ENCODE data around the gene SLC43A3. TPM values are rescaled to one million over a fixed set of nuclear protein-coding genes. Genes with fewer than 3 reads are reported as not detected.
A peak's percentile ranks its signal among the peaks of the same experiment; 100 is the strongest.

The SLC43A3 gene
- total and polyA plus RNA-seq, 9 of the 15 experiments (the other 6 are each of a cell fraction or from before 2014, with no cell fraction given), result 63.7 to 281 (median 139) TPM

DNA sequence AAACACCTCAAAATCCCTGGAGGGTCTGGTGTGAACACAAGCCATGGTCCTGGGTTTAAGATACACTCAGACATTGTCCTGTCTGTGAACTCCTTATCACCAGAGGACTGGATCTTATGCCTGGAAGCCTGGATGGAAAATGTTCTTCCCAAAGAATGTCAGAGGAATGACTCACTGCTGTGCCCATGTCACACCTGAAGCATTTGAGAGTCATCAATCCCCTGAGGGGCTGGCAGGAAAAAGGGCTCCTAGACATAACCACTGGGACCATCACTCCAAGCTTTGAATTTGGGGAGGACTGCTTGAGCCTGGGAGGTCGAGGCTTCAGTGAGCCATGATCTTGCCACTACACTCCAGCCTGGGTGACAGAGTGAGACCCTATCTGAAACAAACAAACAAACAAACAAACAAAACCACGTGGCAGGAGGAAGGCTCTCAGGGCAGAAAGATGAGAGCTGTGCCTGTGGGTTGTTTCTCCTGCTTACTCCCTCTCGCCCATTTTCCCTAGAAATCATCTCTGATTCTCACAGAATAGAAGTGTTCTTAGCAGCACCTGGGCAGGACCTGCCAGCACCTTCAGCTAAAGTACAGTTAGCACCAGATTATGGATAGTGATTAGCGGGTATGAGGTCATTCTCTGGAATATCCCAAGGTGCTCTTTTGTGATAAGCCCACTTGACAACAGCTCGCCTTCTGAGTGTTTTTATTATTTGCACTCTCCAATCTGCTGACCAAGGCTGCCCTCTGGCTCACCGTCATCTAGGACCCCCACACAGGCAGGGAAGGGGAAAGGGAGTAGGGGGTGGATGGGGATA lies 24.5 kb downstream of the SLC43A3 start (continued):
- TF ChIP-seq, protein P1, sequence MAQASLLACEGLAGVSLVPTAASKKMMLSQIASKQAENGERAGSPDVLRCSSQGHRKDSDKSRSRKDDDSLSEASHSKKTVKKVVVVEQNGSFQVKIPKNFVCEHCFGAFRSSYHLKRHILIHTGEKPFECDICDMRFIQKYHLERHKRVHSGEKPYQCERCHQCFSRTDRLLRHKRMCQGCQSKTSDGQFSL (CRISPR knock-in tag; IDR thresholded peaks at IDR 0.05), result peak; percentile 59; the same call in 1 of the 2 replicates
- TF ChIP-seq, protein P1 (tag; IDR thresholded peaks at IDR 0.05), result no peak
- TF ChIP-seq HMGN3 (IDR thresholded peaks at IDR 0.05; ENCODE audit: borderline replicate concordance, extremely low read depth, insufficient read length, low read depth, low read length) (peak; percentile 31), PTBP1 (IDR thresholded peaks at IDR 0.05; ENCODE audit: low read depth, low read length) (peak; percentile 84; the same call in 1 of the 2 replicates), NFXL1 (CRISPR knock-in tag; IDR thresholded peaks at IDR 0.05) (no peak), KAT7 (CRISPR knock-in tag; IDR thresholded peaks at IDR 0.05; ENCODE audit: borderline replicate concordance) (0 out of 2 replicates have a peak, but pooled peaks have one; percentile 33), CBFA2T2 (conservative IDR thresholded peaks at IDR 0.05) (peak; percentile 82), ARID1B (IDR thresholded peaks at IDR 0.05) (peak; percentile 95), ZC3H8 (IDR thresholded peaks at IDR 0.05) (no peak), YY1 (IDR thresholded peaks at IDR 0.05; ENCODE audit: borderline replicate concordance in 1 of 3, control insufficient read depth in 1 of 3, extremely low read depth in 1 of 3, insufficient read depth in 3 of 3, insufficient read length in 1 of 3, insufficient replicate concordance in 2 of 3, low read depth in 1 of 3, low read length in 2 of 3) (no peak), RCOR1 (IDR thresholded peaks at IDR 0.05; ENCODE audit: borderline replicate concordance in 1 of 2, low read depth in 2 of 2, low read length in 2 of 2) (peak in 1 of 2 experiments; percentile 63; a peak in 2 of 4 replicates), L3MBTL2 (IDR thresholded peaks at IDR 0.05) (peak; percentile 40; the same call in 1 of the 2 replicates), ELF1 (tag; IDR thresholded peaks at IDR 0.05) (no peak), EHMT2 (IDR thresholded peaks at IDR 0.05) (peak; percentile 46; the same call in 1 of the 2 replicates), ATF7 (IDR thresholded peaks at IDR 0.05) (peak; percentile 97), POLR2H (tag; IDR thresholded peaks at IDR 0.05; ENCODE audit: low read depth) (no peak), DMBX1 (CRISPR knock-in tag; IDR thresholded peaks at IDR 0.05; ENCODE audit: borderline replicate concordance) (peak; percentile 67; the same call in 1 of the 2 replicates), NR2C2 (CRISPR knock-in tag; IDR thresholded peaks at IDR 0.05) (no peak), NR2C2 (tag; IDR thresholded peaks at IDR 0.05) (no peak), SMC3 (conservative IDR thresholded peaks at IDR 0.05; ENCODE audit: insufficient read depth, low read depth, low read length) (no peak), ZNF197 (CRISPR knock-in tag; IDR thresholded peaks at IDR 0.05; ENCODE audit: low read depth) (no peak)
- TF ChIP-seq, protein P2, sequence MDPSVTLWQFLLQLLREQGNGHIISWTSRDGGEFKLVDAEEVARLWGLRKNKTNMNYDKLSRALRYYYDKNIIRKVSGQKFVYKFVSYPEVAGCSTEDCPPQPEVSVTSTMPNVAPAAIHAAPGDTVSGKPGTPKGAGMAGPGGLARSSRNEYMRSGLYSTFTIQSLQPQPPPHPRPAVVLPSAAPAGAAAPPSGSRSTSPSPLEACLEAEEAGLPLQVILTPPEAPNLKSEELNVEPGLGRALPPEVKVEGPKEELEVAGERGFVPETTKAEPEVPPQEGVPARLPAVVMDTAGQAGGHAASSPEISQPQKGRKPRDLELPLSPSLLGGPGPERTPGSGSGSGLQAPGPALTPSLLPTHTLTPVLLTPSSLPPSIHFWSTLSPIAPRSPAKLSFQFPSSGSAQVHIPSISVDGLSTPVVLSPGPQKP (CRISPR knock-in tag; IDR thresholded peaks at IDR 0.05), result no peak
- TF ChIP-seq, protein P3, sequence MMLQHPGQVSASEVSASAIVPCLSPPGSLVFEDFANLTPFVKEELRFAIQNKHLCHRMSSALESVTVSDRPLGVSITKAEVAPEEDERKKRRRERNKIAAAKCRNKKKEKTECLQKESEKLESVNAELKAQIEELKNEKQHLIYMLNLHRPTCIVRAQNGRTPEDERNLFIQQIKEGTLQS (IDR thresholded peaks at IDR 0.05), result peak; percentile 96
- TF ChIP-seq, protein P3 (CRISPR knock-in tag; conservative IDR thresholded peaks at IDR 0.05), result peak; percentile 88; the same call in 1 of the 2 replicates

All from K562 (cell line).